ENCODE data around the gene NPR3.

NPR3 gene

GRCh38 chr5:32690153-32690552 lies 21.0 kb upstream of the NPR3 start:
- Histone ChIP-seq H3K9ac (ENCODE audit: low read depth, low read length) (no peak overlapping the region), H3K27me3 (ENCODE audit: insufficient read depth, low read length) (no peaks in the 10 kb centered on the region), H3K36me3 (ENCODE audit: insufficient read depth, low read depth, low read length) (no peaks in the 10 kb centered on the region), H3K9me3 (ENCODE audit: insufficient read depth, low read depth, low read length) (peaks cover 2% of the 10 kb centered on the region; the same call in 1 of the 2 replicates), H3K4me3 (ENCODE audit: low read length) (no peak overlapping the region), H3K4me1 (ENCODE audit: insufficient read depth, low read length) (no peaks in the 10 kb centered on the region), H3K27ac (ENCODE audit: low read length) (no peak overlapping the region)

- H3K36me3 ChIP-seq (ENCODE audit: insufficient read depth, low read depth, low read length), result no peaks in the 10 kb centered on the region
- H3K9me3 ChIP-seq (ENCODE audit: insufficient read depth, low read depth, low read length), result no peaks in the 10 kb centered on the region; the same call in 1 of the 2 replicates
- no peak overlapping the region for H3K9ac ChIP-seq (ENCODE audit: low read depth, low read length)
- no peaks in the 10 kb centered on the region for H3K4me1 ChIP-seq (ENCODE audit: insufficient read depth, low read length)
- H3K4me3 ChIP-seq (ENCODE audit: low read length), result no peak overlapping the region
- no peak overlapping the region for H3K27ac ChIP-seq (ENCODE audit: low read length)
- no peaks in the 10 kb centered on the region for H3K27me3 ChIP-seq (ENCODE audit: insufficient read depth, low read length)
Observed at GRCh38 chr5:32690666-32691065, 20.5 kb upstream of the NPR3 start.

- Histone ChIP-seq H3K4me1 (ENCODE audit: insufficient read depth, low read length) (no peaks in the 10 kb centered on the region), H3K9me3 (ENCODE audit: insufficient read depth, low read depth, low read length) (no peaks in the 10 kb centered on the region), H3K4me3 (ENCODE audit: low read length) (no peak overlapping the region), H3K27me3 (ENCODE audit: insufficient read depth, low read length) (no peaks in the 10 kb centered on the region), H3K36me3 (ENCODE audit: insufficient read depth, low read depth, low read length) (no peaks in the 10 kb centered on the region), H3K27ac (ENCODE audit: low read length) (no peak overlapping the region), H3K9ac (ENCODE audit: low read depth, low read length) (no peak overlapping the region)
Observed at GRCh38 chr5:32692036-32692746, 18.9 kb upstream of the NPR3 start.

- Histone ChIP-seq H3K27me3 (ENCODE audit: insufficient read depth, low read length) (peaks cover 15% of the 10 kb centered on the region), H3K9ac (ENCODE audit: low read depth, low read length) (no peak overlapping the region), H3K4me3 (ENCODE audit: low read length) (no peak overlapping the region), H3K36me3 (ENCODE audit: insufficient read depth, low read depth, low read length) (no peaks in the 10 kb centered on the region), H3K4me1 (ENCODE audit: insufficient read depth, low read length) (peaks cover 4% of the 10 kb centered on the region; the same call in 1 of the 2 replicates), H3K27ac (ENCODE audit: low read length) (no peak overlapping the region), H3K9me3 (ENCODE audit: insufficient read depth, low read depth, low read length) (no peaks in the 10 kb centered on the region)
Observed at GRCh38 chr5:32703957-32704356, 7.2 kb upstream of the NPR3 start.

- H3K4me1 ChIP-seq (ENCODE audit: insufficient read depth, low read length), result peaks cover 7% of the 10 kb centered on the region; the same call in 1 of the 2 replicates
- no peak overlapping the region for H3K9ac ChIP-seq (ENCODE audit: low read depth, low read length)
- H3K27me3 ChIP-seq (ENCODE audit: insufficient read depth, low read length), result peaks cover 50% of the 10 kb centered on the region
- H3K27ac ChIP-seq (ENCODE audit: low read length), result no peak overlapping the region
- no peak overlapping the region for H3K4me3 ChIP-seq (ENCODE audit: low read length)
- no peaks in the 10 kb centered on the region for H3K9me3 ChIP-seq (ENCODE audit: insufficient read depth, low read depth, low read length)
- H3K36me3 ChIP-seq (ENCODE audit: insufficient read depth, low read depth, low read length), result no peaks in the 10 kb centered on the region
Observed at GRCh38 chr5:32707418-32707997, 3.6 kb upstream of the NPR3 start.

GRCh38 chr5:32708949-32709348 lies 2.2 kb upstream of the NPR3 start:
- Histone ChIP-seq H3K4me3 (ENCODE audit: low read length) (peak overlapping the region; percentile 78), H3K9ac (ENCODE audit: low read depth, low read length) (no peak overlapping the region), H3K9me3 (ENCODE audit: insufficient read depth, low read depth, low read length) (peaks cover 3% of the 10 kb centered on the region; the same call in 1 of the 2 replicates), H3K27me3 (ENCODE audit: insufficient read depth, low read length) (peaks cover 65% of the 10 kb centered on the region), H3K36me3 (ENCODE audit: insufficient read depth, low read depth, low read length) (no peaks in the 10 kb centered on the region), H3K4me1 (ENCODE audit: insufficient read depth, low read length) (peaks cover 11% of the 10 kb centered on the region; the same call in 1 of the 2 replicates), H3K27ac (ENCODE audit: low read length) (no peak overlapping the region)

GRCh38 chr5:32709750-32710549 lies 1.2 kb upstream of the NPR3 start:
- Histone ChIP-seq H3K9me3 (ENCODE audit: insufficient read depth, low read depth, low read length) (peaks cover 3% of the 10 kb centered on the region; the same call in 1 of the 2 replicates), H3K4me3 (ENCODE audit: low read length) (peak overlapping the region; percentile 78), H3K9ac (ENCODE audit: low read depth, low read length) (peak overlapping the region; percentile 20; the same call in 1 of the 2 replicates), H3K4me1 (ENCODE audit: insufficient read depth, low read length) (peaks cover 11% of the 10 kb centered on the region; the same call in 1 of the 2 replicates), H3K27ac (ENCODE audit: low read length) (no peak overlapping the region), H3K27me3 (ENCODE audit: insufficient read depth, low read length) (peaks cover 75% of the 10 kb centered on the region), H3K36me3 (ENCODE audit: insufficient read depth, low read depth, low read length) (no peaks in the 10 kb centered on the region)

GRCh38 chr5:32711362-32711680 lies 200 bp downstream of the NPR3 start:
- Histone ChIP-seq H3K9ac (ENCODE audit: low read depth, low read length) (no peak overlapping the region), H3K27ac (ENCODE audit: low read length) (no peak overlapping the region), H3K27me3 (ENCODE audit: insufficient read depth, low read length) (peaks cover 89% of the 10 kb centered on the region), H3K4me1 (ENCODE audit: insufficient read depth, low read length) (peaks cover 11% of the 10 kb centered on the region; the same call in 1 of the 2 replicates), H3K4me3 (ENCODE audit: low read length) (peak overlapping the region; percentile 58; the same call in 1 of the 2 replicates), H3K36me3 (ENCODE audit: insufficient read depth, low read depth, low read length) (no peaks in the 10 kb centered on the region), H3K9me3 (ENCODE audit: insufficient read depth, low read depth, low read length) (peaks cover 3% of the 10 kb centered on the region; the same call in 1 of the 2 replicates)

GRCh38 chr5:32711681-32712480 lies 760 bp downstream of the NPR3 start:
- H3K27me3 ChIP-seq (ENCODE audit: insufficient read depth, low read length), result peaks cover 90% of the 10 kb centered on the region
- peaks cover 3% of the 10 kb centered on the region; the same call in 1 of the 2 replicates for H3K9me3 ChIP-seq (ENCODE audit: insufficient read depth, low read depth, low read length)
- H3K27ac ChIP-seq (ENCODE audit: low read length), result no peak overlapping the region
- H3K9ac ChIP-seq (ENCODE audit: low read depth, low read length), result no peak overlapping the region
- H3K4me3 ChIP-seq (ENCODE audit: low read length), result peak overlapping the region; percentile 58; the same call in 1 of the 2 replicates
- peaks cover 11% of the 10 kb centered on the region; the same call in 1 of the 2 replicates for H3K4me1 ChIP-seq (ENCODE audit: insufficient read depth, low read length)
- no peaks in the 10 kb centered on the region for H3K36me3 ChIP-seq (ENCODE audit: insufficient read depth, low read depth, low read length)

- Histone ChIP-seq H3K9me3 (ENCODE audit: insufficient read depth, low read depth, low read length) (peaks cover 3% of the 10 kb centered on the region; the same call in 1 of the 2 replicates), H3K4me3 (ENCODE audit: low read length) (peak overlapping the region; percentile 58), H3K9ac (ENCODE audit: low read depth, low read length) (no peak overlapping the region), H3K27me3 (ENCODE audit: insufficient read depth, low read length) (peaks cover 88% of the 10 kb centered on the region), H3K36me3 (ENCODE audit: insufficient read depth, low read depth, low read length) (no peaks in the 10 kb centered on the region), H3K27ac (ENCODE audit: low read length) (no peak overlapping the region), H3K4me1 (ENCODE audit: insufficient read depth, low read length) (peaks cover 11% of the 10 kb centered on the region; the same call in 1 of the 2 replicates)
Observed at GRCh38 chr5:32712481-32713360, 1.6 kb downstream of the NPR3 start.

Data from iPS-20b (cell line).